ENCODE results near the gene CLMN.
"Not testable (repeated sequence)": the region's sequence is repeated elsewhere in the genome, so short reads cannot be mapped to it uniquely, and the experiment has no call there.

CLMN gene

GRCh38 chr14:95286645-95287044 is 33.1 kb downstream of the CLMN start:
- no peak for DNase-seq

- DNase-seq, result no peak
Measured at GRCh38 chr14:95285566-95285965, 34.1 kb downstream of the CLMN start.

GRCh38 chr14:95283802-95284201 is 35.9 kb downstream of the CLMN start:
- DNase-seq, result not testable (repeated sequence)

GRCh38 chr14:95282986-95283380 is 36.7 kb downstream of the CLMN start:
- not testable (repeated sequence) for DNase-seq

- no peak for DNase-seq
Measured at GRCh38 chr14:95282354-95282985, 37.2 kb downstream of the CLMN start.

GRCh38 chr14:95281560-95282176 is 38.0 kb downstream of the CLMN start:
- no peak for DNase-seq

- no peak for DNase-seq
Measured at GRCh38 chr14:95275494-95275893, 44.2 kb downstream of the CLMN start.

- DNase-seq, result no peak
Measured at GRCh38 chr14:95274874-95275273, 44.8 kb downstream of the CLMN start.

- DNase-seq, result no peak
Measured at GRCh38 chr14:95274279-95274678, 45.4 kb downstream of the CLMN start.

GRCh38 chr14:95273001-95273978 is 46.4 kb downstream of the CLMN start:
- no peak for DNase-seq

- no peak for DNase-seq
Measured at GRCh38 chr14:95272057-95272456, 47.7 kb downstream of the CLMN start.

- DNase-seq, result no peak
Measured at GRCh38 chr14:95270203-95270602, 49.5 kb downstream of the CLMN start.

- no peak for DNase-seq
Measured at GRCh38 chr14:95269493-95269892, 50.2 kb downstream of the CLMN start.

GRCh38 chr14:95268350-95268749 is 51.4 kb downstream of the CLMN start:
- DNase-seq, result no peak

GRCh38 chr14:95267306-95267705 is 52.4 kb downstream of the CLMN start:
- no peak for DNase-seq

- DNase-seq, result no peak
Measured at GRCh38 chr14:95265106-95266094, 54.3 kb downstream of the CLMN start.

- no peak for DNase-seq
Measured at GRCh38 chr14:95264271-95264973, 55.3 kb downstream of the CLMN start.

GRCh38 chr14:95263527-95264231 is 56.0 kb downstream of the CLMN start:
- no peak for DNase-seq

- DNase-seq, result no peak
Measured at GRCh38 chr14:95262511-95262891, 57.2 kb downstream of the CLMN start.

- DNase-seq, result no peak
Measured at GRCh38 chr14:95261616-95262510, 57.8 kb downstream of the CLMN start.
